HK-2 (cell line): Measurements from ENCODE around the gene NRP2.

Source experiments
- DNase-seq: peaks from one replicate; pipeline ENCODE4 v3.0.0-alpha.2; 2018; ENCODE audit not compliant: unreplicated experiment

The NRP2 gene, protein sequence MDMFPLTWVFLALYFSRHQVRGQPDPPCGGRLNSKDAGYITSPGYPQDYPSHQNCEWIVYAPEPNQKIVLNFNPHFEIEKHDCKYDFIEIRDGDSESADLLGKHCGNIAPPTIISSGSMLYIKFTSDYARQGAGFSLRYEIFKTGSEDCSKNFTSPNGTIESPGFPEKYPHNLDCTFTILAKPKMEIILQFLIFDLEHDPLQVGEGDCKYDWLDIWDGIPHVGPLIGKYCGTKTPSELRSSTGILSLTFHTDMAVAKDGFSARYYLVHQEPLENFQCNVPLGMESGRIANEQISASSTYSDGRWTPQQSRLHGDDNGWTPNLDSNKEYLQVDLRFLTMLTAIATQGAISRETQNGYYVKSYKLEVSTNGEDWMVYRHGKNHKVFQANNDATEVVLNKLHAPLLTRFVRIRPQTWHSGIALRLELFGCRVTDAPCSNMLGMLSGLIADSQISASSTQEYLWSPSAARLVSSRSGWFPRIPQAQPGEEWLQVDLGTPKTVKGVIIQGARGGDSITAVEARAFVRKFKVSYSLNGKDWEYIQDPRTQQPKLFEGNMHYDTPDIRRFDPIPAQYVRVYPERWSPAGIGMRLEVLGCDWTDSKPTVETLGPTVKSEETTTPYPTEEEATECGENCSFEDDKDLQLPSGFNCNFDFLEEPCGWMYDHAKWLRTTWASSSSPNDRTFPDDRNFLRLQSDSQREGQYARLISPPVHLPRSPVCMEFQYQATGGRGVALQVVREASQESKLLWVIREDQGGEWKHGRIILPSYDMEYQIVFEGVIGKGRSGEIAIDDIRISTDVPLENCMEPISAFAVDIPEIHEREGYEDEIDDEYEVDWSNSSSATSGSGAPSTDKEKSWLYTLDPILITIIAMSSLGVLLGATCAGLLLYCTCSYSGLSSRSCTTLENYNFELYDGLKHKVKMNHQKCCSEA

DNA sequence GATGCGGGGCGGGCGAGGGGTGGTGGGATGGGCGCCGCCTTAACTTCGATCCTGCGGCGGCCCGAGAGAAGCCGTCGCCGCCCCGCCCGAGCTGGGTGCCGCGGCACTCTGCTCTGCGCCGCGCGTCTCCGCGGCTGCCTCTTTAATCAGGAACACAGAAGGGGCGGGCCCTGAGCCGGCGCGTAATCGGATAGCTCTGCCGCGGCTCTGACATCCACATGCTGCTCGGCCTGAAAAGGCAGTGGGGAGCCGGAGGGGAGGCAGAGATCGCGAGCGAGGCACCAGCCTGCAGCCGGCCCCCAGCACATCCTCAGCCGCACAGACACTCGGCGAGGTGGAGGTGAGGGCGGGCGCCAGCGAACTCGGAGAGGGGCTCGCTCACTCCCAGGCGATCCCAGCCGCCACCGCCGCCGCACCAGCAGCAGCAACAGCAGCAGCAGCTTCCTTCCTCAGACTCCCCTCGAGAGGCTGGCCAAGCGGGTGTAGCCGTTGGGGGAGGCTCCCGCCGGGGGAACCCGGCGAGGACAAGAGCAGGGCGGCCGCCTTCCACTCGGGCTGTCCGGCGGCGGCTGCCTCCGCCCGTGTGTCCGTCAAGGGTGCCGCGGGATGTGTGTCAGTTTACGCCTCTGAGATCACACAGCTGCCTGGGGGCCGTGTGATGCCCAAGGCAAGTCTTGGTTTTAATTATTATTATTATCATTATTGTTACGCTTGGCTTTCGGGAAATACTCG, at the start of gene NRP2:
TSS of gene NRP2 (plus strand) at position 263 of the 732 bp plus-strand sequence. CDS start 790 bp downstream, outside the sequence.
- DNase-seq: peak; percentile 83

DNA sequence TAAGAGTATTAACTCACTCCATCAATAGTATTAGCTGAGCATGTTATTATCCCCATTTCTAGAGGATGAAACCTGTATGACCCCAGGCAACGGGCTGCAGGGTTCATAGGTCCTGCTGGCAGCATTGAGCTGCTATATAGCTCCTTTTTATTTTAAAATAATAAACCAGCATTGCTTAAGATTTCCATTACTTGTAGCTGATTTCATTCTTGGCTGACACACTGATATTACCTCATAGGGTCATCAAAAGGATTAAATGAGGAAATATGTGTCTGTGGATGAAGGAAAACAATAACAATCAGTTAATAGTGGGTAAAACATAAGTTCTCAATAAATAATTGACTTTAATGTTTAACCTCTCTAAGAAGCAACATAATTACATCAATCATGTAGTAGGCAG, 48.3 kb upstream of the NRP2 start:
- no peak for DNase-seq

DNA sequence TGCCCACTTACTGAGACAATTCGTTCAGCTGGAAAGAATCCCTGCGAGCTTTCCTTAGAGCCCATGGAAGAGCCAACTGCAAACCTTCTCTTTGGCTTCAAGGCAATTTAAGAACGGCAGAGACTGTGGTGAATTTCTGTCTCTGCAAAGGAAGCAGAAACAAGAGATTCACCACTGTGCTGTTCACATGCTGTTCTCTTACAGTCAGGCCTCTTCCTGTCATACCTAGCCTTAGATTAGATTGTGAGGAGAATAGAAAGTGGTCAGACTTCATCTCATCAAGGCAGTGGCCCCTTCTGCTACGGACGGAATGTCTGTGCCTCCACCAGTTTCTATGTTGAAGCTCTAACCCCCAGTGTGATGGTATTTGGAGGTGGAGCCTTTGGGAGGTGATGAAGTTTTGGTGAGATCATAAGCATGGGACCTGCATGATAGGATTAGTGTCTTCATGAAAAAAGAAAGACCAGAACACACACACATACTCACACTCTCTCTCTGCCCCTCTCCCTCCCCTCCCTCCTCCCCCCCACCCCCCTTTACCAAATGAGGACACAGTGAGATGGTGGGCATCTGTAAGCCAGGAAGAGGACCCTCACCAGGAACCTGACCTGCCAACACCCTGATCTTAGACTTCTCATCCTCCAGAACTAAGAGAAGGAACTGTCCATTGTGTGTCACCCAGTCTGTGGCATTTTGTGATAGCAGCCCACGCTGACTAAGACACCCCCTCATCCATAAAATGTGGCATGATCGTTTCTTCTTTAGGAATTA, 45.6 kb upstream of the NRP2 start:
- DNase-seq: no peak

DNA sequence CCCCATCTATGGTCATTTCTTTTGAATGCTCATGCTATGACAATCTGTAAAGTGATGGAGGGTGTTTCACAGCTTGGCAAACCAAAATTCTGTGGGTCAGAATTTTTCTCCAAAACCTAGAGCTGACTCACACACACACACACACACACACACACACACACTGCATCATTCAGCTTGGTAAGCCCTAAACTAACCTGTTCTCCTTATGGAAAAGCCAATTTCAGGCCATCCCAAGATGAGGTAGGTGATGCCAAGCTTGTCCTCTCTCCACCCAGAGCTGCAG, 45.0 kb upstream of the NRP2 start:
- DNase-seq: no peak

DNA sequence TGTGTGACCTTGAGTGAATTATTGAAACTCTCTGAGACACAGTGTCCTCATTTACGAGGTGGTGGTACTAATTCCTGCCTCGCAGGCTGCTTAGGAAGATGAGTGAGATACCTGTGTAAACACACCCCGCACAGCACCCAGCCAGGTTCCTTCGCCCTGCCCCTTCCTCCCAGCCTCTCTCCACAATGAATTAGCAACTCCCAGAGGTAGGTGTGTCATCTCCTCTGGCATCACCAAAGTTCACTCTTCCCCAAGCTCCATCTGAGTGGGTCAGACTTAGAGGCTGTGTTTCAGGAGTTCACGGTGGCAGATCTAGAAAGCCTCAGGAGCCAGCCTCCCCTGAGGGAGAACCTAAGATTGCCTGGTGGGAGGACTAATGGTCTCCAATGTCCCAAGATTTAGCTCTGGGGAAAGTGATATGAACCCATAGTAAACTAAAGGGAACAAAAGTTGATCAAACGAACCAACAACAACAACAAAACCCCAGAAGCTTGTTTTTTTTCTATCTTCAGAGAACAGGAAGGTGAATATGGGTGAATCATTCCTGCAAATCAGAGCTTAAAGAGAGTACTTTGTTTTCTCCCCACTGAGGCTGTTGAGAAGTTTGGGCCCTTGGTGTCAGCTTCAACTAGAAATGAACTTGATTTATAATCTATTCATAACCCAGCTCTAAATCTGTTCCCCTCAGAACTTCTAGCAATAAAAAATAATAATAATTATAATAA, 44.4 kb upstream of the NRP2 start:
- DNase-seq: no peak

DNA sequence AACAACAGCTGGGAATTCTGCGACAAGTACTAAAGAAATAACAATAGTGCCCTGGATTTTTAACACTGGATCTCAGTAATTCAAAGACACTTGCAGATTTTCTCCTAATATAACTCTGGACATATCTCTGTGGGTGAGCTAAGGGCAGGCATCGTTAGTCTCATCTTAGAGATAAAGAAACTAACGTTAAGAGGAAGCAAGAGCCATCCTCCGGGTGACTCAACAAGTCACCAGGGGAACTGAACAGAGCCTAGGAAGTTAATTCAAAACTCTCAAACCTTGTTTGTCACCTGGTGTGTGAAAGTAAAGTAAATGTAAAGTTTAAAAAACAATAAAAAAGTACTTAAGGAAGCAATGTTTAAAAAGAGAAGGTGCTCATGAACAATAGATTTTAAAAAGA, 41.6 kb upstream of the NRP2 start:
- DNase-seq: no peak

DNA sequence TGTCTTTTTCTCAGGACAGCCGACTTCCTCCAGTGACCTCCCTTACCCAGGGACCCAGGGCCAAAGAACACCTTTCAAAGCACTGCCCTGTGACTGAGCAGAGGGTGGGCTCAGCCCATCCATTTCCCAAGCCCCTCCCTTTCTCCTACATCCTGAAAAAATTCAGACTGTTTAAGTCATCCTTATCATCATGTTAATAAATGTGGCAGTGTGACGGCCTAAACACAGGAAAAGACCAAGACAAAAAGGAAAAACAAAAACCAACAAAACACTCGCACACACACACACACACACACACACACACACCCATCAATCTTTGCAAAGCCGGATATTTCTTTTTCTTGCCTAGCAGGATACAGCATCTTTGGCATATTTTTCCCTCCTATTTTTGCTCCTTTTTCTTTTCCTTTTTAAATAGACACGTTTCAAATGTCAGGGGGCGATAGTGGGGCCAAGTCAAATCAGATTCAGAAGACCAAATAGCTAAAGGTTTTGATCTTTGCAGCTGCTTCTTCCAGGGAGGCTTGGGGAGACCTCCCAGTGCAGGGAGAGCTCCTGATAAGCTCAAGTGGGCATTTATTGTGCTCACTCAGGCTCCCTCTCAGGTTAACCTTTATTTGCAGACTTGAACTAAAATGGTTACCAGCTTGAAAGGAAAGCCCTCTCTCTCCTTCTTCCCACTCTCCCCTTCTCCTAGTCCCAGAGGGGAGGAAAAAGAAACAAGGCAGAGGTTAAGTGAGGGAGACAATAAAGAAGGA, 39.5 kb upstream of the NRP2 start:
- DNase-seq: no peak

DNA sequence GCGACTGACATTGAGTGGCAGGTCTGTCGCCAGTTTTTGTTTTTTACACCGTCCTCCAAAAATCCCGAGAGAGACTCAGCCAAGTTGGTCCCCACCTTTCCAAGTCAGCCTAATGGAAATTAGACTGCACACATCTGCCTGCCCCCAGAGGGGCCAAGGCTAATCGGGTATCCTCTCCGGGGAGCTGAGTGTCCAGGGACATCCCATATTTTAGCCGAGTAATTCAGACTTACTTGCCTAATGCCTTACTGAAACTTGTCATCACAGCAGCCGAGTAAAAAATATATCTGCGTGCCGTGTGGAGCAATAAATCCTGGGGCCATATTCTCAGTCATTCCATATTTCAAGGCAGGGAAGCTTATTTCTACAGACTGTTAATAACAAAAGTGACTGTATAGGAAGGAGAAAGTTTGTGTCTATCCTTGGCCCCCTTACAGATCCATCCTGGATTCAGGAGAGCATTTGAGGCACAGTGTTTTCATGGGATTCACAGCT, 38.9 kb upstream of the NRP2 start:
- no peak for DNase-seq

DNA sequence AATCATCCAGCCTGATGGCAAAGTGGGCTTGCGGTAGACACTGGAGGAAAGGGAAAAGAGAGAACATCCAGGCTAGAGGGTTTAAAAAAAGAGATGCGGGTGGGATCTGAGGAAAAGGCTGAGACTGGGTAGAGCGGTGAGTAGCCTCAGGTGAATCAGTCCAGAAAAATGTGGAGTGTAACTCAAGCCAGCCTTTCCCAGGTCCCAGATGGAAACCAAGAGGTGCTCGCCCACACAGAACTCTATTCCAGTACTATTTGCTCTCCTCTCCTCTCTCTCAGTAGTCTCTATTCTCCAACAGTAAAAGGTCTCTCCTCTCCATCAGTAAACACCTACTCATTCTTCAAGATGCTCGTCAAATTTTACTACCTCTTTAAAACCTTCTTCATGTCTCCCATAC, 38.3 kb upstream of the NRP2 start:
- DNase-seq: no peak

DNA sequence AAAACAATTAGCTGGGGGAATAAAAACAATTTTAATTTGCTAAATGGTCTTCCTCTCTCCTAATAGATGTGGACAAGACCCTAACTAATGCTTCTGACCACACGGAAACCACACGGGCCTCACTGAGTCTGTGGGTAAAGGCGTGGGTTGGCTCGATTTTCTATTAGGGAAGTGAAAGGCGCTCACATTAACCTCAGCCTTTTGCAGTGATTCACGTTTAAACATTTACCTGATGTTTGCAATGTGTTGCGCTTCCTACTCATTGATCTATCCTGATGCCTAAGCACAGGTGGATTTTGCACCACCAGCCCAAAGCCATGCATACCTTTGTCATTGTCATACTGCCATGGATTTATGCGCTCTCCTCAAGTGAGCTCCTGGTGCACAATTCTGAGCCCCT, 35.6 kb upstream of the NRP2 start:
- DNase-seq: no peak

DNA sequence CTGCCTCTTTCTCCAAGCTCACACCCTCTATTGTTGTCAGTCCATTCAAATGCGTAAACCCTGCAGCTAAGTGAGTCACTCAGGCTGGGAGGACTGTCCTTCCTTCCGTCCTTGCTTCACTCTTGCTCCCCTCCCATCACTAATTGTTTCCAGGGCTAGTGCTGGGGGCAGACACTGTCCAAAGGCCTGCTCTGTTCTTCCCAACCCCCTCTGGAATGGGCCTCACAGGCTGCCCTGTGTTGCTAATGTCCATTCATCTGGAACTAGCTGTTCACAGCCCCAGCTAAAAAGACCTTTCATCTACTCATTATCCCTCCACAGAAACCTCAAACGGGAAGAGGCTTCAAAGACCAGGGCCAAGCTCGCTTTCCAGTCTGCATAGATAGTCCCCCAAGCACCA, 31.9 kb upstream of the NRP2 start:
- no peak for DNase-seq

DNA sequence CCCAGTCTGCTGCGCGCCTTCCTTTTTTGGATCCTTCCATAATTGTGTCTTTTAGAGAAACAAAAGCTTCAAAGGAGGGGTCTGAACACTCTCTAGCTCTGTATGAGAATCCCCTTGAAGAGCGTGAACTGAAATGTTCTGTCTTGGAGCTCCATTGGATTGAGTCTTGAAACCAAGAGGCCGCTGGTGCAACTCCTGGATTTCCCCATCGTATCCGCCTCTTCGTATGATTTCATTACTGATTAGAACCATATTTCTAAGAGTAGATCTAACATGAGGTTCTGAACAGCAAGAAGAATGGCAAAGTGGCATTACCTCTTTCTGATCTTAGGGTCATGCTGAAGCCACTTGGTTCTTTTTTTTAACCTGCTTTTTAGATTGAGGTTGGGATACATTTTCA, 31.4 kb upstream of the NRP2 start:
- no peak for DNase-seq

DNA sequence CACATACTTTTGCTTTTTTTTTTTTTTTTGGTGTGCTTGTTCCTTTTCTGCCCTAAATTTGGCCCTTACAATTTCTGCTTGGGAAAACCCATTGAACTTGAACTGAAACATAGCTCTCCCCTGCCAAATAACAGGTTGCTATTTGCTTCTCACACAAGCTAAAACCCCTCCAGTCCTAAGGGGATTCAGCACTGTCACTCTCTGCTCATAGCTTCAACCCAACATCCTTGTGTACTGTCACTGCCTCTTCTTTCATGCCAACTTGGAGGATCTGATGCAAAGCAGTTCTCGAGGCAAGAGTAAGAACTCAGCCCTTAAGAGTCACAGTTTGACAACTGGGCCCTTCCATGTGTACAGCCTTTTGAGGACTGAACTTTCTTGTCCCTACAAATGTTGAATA, 30.6 kb upstream of the NRP2 start:
- DNase-seq: no peak

DNA sequence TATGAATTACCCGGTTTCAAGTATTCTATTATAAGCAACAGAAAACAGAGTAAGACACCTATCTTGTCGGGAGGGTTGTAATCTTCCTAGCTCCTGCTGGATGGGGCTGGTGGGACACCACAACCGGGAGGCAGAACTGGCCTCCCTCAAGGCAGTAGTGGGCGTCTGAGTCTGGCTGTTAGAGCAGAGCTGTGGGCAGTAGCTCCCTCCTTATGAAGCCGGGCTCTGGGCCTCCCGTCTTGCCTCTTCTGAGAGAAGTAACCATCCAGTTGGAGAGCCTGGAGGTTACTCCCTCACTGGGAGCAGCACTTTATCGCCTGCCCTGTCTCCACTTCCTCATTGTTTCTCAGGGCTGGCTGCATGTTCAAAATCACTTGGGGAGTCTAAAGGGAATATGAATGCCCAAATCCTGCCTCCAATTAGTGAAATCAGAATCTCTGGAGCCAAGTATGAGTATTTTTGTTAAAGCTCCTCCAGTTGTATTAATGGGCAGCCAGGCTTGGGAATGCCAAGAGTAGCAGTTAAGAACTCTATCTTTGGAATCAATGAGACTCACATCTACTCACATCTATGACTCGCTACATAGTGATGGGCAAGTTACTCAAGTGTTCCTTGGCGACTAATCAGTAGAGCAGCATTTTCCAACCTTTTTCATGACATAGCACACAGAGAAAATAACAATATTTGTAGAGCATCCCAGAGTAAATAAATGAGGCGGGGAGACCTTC, 27.3 kb upstream of the NRP2 start:
- DNase-seq: no peak

DNA sequence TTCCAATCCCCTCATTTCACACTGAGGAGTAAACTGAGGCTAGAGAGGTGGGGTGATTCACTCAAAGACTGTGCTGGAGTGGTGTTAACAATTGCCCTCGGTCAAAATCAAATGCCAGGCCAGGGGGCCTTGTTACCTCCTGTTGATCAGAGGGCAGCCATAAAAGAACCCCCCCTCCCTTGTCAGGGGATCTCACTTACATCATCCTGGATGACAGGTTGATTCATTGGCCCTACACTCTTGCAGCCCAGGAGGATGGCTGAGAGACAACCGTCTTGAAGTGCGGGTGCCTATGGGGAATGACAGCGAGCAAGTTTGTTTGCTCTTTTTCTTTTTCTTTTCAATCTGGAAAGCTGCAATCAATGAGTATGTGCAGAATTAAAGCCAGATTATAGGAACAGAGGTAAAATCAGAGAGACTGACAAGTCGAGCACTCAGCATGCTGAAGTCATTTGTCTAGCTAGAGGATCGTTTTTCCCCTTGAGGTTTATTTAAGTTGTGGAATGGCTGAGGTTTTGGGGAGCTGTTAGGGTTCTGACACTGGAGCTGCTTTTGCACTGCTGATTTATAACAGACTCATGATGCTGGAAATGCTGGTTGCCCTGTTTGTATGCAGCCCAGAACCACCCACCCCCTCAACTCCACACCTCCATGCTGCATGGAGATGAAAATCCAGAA, 26.4 kb upstream of the NRP2 start:
- no peak for DNase-seq

DNA sequence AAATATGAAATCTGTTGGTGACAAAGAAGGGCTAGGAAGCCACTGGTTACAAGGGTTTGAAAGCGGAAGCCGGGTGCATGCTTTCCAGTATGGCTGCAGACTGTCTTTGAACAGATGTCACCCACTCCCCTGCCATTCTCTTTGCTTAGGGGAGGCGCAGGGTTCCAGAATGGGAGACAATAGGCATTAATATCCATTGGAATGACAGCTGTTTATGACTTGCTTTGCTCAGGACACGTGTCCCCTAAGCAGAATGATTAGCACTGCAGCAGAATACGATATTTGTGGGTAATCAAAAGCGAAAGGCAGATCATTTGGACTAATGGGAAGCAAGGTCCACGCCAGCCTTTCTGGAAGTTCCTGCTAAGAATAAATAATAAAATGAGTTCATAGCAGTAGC, 25.8 kb upstream of the NRP2 start:
- no peak for DNase-seq

DNA sequence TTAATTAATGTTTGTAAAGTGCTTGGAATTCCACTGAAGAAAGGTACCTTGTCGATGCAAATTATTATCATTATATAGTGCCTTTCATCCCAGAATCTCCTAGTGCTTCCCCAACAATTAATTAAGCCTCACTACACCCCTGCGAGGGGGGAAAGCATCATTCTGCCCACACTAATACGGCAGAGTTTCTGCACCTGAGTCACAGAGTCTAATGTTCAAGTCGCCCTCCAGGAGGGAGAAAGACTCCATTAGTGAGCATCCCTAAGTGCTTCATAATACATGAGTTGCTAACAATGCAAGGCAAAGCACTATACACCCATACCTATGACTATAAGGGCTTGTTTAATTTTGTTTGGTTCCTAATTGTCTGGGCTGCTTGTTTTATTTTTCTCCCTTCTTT, 25.4 kb upstream of the NRP2 start:
- no peak for DNase-seq

DNA sequence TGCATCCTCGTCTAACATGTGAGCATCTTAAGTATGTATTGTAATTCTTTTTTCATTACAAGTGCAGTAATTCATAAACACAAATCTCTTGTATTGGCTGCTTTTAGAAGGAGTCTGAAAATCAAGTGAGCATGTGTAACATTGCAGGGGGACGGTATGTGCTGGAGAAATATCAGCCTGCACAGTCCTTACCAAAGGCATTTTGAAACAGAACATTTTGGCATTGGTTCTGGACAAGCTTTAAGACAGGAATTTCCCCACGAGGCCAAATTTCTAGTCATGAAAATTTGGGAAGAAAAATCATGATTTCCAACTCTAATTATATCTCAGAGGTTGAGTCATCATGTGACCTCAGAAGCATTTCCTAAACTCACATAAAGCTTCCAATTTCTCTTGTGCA, 24.7 kb upstream of the NRP2 start:
- no peak for DNase-seq

DNA sequence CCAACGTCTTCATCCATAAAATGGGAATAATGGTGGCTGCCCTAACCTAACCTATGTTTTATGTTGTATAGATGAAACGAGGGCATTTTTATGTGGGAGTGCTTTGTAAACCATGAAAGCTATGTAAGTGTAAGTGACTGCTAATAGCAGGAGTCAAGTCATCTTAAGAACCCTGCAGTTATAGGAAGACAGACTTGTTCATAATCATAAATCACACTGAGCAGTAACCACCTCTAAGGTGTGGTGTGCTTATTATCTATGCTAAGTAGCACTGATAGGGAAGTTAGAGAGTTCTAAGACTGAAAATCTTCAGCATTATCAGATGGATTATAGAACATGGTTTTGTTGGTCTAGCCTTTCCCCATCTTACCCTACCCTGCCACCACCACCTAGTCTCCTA, 24.2 kb upstream of the NRP2 start:
- DNase-seq: no peak
